ENCODE data around the gene AXIN2.

The AXIN2 gene, protein sequence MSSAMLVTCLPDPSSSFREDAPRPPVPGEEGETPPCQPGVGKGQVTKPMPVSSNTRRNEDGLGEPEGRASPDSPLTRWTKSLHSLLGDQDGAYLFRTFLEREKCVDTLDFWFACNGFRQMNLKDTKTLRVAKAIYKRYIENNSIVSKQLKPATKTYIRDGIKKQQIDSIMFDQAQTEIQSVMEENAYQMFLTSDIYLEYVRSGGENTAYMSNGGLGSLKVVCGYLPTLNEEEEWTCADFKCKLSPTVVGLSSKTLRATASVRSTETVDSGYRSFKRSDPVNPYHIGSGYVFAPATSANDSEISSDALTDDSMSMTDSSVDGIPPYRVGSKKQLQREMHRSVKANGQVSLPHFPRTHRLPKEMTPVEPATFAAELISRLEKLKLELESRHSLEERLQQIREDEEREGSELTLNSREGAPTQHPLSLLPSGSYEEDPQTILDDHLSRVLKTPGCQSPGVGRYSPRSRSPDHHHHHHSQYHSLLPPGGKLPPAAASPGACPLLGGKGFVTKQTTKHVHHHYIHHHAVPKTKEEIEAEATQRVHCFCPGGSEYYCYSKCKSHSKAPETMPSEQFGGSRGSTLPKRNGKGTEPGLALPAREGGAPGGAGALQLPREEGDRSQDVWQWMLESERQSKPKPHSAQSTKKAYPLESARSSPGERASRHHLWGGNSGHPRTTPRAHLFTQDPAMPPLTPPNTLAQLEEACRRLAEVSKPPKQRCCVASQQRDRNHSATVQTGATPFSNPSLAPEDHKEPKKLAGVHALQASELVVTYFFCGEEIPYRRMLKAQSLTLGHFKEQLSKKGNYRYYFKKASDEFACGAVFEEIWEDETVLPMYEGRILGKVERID

DNA sequence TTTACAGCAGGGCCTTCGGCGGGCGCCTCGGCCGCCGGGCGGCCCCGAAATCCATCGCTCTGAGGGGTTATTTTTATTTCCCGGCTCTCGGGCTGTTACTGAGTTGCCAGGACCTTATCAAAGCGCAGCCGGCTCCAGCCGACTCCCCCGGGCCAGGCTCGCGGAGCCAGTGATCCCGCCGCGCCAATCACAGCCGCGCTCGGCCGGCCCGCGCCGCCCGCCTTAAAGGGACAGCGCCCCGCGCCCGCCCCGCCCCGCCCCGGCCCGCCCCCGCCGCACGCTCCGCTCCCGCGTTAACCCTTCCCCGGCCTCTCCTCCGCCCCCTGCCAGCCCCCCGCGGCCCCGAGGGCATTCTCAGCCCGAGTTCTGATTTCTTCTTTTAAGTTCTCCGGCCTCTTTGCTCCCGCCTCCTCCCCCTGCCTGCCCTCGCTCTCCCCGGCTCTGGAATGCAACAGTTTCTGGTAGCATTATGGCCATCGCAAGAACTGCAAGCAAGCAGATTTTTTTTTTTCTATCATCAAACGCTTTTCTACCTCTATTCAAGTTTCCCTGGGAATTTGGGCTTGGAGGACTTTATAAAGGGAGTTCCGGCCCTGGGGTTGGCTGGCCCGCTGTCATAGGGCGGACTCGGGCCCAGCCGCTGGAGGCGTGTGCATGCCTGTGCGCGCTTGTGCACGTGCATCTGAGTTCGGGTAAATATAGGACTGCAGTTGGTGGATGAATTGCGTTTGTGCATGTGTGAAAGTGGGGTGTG lies at the start of gene AXIN2:
AXIN2 (minus strand) TSS at position 197 of the 754 bp plus-strand sequence. CDS start 3,028 bp downstream, outside the sequence.
- DNase-seq = peak; percentile 79

DNA sequence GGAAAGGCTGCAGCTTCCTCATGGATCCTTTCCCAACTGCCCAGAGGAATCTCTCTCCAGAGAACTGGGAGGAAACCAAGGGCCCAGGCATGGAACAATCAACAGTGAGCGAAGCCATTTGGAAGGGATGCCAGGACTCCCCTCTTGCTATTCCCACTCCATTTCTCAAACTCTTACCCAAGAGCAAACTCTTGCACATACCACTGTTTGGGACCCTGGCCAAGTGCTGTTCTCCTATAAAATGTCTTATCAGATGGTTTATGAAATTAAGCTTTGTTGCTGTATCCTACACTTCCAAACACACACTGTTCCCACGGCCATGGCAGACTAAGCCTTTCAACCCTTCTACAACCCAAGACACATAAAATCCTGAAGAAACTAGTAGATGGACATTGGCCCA lies 48.3 kb upstream of the AXIN2 start:
- no peak for DNase-seq

DNA sequence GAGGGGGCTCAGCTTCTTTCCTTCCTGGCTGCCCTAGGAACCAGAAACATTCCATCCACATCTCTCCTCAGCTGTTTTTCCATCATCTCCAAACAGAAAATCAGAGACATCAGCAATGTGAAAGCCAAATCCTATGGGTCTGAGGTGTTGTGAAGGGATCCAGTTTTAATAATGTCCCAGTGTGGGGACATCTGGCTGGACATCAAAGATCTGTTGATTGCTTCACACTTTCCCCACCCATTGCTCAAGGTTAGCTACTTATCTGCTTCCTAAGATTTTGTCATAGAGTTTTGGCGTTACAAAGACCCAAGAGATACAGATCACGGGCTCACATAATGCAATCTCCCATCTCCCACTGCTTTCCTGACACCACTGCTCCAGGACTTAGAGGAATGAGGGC lies 47.8 kb upstream of the AXIN2 start:
- no peak for DNase-seq

DNA sequence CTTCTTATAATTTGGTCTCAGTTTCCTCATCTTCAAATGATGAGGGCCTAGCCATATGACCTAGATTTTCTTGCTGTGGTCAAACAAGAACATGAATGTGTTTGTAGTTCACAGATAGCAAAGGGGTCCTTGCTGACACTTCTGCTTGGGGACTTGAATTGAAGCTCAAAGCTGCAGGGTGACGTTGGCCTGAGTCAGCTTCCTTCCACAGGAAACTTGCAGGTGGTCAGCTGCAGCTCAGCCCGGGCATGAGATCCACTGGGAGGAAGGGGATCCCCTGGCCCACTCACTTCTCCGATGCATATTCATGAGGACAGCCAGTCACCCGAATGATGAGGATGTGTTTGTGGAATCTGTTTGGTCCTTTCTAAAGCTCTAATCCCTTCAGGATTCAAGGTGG lies 42.6 kb upstream of the AXIN2 start:
- no peak for DNase-seq

DNA sequence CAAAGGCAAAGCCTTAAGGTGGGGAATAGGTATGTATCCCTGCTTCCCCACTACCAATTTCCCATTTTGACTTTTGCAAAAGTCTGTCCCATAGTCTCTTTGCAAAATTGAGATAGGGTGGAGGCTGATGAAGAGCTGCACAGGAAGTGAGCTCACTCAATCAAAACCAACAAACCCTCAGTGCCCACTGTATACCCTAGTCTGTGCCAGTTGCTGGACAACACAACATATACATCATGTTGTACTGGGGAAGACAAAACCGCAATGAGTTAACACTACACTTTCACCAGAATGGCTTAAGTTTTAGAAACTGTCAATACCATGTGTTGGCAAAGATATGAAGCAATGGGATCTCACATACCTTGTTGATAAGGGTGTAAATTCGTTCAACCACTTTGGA lies 40.4 kb upstream of the AXIN2 start:
- DNase-seq = no peak

DNA sequence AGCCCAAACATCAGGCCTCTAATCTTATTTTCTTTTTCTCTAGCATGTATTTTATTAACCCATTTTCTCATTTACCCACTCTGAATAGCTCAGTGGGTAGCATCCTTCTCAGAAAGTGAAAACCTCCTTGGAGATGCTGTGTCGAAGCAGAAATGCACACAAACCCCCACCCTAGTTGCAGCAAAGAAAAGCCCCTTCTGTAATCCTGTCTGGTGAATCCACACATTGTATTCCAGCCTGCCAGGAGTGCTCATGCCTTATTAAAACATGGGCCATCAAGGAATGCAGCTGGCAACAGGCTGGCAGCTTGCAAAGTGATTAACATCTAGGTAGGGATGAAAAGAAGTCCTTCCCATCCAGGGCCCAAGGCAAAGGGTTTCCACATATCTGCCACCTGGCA lies 39.7 kb upstream of the AXIN2 start:
- DNase-seq = no peak

DNA sequence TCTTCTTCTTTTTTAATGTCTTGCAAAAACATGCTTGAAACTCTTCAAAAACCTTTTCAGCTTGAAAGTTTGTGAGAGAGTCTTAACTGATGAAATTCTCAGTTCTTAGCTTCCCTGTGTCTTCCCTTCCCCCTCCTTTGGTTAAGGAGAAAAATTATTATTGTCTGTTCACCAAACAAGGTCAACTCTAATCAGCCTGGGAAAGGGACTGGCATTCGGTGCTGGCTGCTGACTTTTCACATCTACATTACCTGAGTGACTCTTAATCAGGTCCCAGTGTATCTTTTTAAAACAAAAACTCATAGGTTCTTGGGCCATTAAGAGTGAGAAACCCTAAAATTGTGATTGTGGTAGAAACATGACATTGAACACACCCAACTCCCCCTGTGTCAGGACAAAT lies 39.1 kb upstream of the AXIN2 start:
- no peak for DNase-seq

DNA sequence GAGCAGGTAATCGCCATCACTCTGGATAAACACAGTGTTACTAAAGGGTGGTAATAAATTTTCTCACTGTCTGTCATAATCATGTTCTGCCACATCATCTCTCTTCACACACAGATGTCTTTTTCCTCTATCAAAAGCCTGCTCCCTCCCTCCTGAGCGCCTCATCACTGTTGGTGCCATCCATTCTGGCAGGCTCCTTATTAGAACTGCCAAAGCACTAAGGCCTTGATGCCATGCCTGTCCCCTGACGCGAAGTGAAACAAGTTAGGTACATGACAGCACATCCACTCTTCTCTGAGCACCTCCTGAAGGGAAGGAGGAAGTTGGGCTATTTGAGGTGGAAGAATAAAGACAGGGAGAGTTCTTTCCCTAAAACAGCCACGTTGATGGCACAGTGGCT lies 38.2 kb upstream of the AXIN2 start:
- DNase-seq = no peak

DNA sequence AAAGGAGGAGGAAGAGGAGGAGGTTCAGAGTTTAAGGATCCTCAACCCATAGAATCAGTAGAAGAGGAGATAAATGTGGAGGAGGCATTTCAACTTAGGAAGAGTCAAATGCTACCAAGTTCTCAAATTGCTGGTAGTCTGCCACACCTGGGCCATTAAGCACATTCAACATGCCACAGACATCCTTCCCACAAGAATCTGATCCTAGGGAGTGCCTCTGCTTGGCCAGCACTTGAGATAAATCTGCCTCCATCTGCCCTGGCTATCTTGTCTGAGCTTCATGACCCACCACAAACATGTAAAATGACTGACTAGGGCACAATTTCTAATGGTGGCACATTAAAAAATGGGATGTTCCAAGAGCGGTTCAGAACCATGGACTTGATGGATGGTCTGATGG lies 37.3 kb upstream of the AXIN2 start:
- no peak for DNase-seq

DNA sequence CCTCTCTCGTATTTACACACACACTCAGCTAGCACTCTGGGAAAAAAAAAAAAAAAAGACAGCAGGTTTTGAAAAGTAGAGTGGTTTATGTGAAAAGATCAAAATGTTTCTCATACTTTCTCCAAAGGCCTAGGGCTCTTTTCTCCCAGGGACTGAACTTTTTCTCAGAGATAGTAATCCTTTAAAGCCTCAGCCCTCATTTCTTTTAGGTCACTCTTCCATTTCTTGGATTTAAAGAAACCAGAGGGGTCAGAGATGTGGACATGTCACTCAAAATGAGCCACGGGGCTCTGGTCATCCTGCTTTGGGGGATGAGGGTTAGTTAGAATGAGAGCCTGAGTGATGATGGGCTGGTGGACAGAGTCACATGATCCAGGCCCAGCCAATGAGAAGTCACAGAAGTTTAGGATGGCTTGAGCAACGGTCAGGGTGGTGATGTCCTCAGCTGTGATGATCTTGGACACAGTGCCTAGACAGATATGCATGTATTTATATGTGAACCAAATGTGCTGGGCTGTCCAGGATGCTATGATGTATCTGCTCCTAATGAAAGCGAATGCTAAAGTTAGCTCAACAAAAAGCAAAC lies 33.7 kb upstream of the AXIN2 start:
- no peak for DNase-seq

DNA sequence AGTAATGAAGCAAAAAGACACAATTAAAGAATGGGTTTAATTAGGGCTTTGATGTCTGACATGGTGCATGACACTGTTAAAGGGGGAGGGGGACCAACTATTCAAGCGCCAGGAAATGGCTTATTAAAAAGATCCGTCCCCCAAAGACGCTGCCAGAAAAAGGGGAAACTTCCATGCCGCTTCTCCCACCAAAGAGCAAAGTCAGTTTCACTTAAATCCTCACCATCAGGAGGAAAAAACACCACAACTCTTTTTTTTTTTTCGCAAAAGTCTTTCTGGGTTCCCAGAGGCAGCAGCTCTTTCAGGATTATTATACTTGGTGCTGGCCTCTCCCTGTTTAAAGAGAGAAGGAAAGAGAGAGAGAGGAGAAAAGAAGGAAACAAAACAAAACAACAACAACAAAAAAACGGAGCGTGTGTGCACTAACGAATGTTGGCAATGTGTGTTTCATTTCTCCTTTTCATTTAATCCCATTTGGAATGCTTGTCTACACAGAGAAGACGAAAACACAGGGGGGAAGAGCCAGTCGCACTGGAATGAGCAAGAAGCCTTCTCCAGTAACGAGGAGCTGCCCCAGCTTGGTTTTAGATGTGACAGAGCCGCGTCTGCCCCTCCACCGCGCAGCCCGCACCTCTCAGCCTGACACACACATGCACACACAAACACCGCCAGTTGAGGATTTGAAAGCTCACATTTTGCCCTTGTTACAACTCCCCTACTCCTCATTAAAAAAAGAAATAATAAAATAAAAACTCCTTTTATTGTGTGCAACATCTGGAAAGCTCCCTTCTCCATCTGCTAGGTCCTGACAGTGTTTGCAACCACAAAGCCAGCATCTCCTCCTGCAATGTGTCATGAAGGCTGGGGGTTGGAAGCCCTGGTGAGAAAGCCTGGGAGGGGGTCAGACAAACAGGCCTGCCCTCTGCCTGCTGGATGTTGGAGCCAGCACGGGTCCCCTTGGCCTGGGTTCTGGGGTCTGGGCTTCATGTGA lies 32.7 kb upstream of the AXIN2 start:
- DNase-seq = no peak

DNA sequence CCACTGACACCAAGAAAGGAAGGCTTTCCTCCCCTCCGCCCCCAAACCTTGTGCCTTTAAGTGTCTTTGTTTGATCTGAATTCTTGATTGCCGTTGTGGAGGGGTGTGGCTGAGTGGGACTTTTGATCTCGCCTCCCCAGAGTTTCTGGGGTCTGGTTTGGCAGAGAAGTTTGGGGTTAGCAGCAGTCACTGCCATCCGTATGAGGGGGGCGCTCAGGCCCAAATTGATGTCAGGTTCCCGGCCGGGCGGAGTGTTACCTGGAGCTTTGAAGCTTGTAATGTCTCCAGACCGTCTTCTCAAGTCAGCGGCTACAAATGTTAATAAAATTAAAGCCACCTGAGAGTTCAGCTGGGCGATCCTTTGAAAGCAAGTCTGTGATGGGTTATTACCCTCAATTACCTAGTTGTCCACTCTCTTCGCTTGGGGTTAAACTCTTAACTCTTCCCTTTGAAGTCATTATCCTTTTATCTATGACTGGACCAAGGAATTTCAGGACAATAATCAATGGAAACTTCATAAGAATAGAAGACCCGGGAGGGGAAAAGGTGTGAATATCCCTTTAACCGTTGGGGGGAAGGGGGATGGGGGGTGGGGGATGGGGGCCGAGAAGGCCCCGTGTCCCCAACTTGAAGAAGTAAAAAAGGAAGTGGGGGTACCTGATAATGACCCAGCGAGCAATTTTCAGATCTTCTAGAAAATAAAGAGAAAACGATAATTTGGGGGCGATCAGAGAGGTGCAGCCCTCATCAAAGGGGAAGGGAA lies 31.8 kb upstream of the AXIN2 start:
- DNase-seq = no peak

DNA sequence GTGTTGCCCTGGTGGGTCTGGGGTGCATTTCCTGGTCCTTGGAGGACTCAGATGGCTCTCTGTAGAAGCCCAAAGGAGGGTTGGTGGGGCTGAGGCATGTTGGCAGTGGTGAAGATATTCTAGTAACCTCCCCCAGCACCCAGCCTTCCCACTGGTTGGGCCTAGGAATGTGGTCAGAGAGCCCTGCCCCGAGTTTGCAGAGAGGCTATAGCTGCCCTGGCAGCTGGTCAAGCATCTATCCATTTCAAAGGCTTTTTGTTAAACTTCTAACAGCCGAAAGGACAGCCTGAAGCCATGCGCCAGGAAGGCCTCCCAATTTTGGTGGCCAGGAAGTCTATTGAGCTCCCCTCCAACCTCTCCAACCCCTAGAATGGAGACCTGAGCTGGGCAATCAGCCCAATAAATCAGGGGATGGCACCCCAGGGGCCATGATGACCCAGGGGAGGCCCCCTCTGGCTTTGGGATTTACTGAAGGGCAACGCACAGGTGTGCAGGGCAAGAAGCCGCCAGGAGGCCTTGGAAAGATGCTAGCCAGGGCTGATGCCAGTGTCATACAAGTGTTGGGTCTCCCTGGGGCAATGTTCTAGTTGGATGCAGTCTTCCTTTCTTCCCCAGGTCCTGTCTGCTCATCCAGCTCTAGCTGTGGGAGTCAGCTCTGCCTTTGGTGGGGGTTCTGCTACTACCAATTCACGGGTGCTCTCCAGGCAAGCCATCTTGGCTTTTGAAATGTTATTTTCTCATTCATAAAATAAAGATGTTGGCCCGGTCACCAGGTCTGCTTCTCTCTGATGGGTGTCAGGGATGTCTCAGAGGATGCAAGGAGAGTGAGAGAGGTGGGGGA lies 30.9 kb upstream of the AXIN2 start:
- no peak for DNase-seq

DNA sequence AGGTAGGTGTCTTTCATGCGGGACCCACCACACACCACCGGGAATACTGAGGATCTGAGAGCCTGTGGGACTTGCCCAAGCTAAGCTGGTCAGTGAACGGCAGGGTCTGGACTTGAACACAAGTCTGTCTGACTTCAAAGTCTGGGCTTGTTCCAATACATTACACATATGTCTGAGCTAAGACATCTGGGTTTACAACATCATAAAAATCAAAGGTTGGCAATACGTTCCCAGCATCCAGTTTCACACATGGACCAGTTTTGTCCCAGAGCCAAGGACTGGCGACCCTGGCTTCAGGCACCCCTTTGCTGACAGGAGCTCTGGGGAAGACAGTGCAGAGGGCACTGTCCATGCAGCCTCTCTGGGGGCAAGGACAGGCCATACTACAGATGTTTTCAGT lies 27.9 kb upstream of the AXIN2 start:
- DNase-seq = no peak

DNA sequence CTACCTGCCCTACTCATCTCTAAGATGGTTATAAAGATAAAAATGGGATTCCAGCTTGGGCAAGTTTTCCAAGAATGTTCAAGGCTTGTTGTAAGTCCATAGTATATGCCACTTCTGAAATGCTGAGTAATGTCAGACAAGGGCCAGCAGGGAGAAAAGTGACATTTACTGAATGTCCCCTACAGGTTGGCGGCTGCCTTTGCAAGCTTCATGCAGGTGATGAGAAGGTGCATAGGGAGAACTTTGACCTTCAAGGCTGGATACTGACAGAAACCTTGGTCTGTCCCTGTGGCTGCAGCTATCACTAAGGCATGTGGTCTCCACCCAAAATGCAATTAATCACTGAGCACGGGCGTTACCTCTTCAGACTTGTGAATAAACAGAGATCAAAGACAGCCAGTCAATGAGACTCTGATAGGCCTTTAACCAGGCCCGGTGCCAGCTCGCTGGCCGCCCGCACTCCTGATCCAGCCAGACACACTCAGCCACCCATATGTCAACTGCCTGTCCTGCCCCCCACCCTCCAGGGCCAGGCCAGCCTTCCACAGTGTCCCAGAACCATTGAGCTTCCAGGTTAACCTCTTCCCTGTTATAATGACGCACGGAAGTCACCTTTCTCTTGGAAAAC lies 26.8 kb upstream of the AXIN2 start:
- peak; percentile 33 for DNase-seq

DNA sequence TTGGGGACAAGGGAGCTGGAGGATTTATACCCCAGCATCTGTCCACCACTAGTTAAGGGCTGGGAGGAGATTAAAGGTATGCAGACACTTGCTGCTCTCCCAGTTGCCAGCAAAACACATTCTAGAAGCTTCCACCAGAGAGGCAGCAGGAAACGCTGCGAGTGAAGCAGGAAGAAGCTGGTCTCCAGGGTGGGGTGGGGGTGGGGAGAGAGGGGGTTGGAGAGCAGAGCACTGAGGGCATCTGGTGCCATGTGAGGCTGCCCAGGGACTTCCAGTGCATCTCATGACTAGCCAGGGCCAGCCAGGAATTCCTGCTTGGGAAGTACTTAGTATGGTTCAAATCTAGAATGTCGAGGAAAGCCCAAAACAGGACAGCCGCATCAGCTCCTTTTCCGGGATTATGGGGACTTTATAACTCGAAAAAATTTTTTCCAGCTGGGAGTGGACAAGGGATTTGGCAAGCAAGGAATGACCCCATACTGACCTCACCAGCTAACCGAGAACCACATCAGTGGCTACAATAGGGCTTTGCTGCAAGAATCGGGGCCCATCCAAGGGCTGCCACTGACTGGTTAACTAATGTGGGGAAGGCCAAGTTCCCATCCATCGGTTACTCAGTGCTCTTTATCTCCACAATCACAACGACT lies 26.2 kb upstream of the AXIN2 start:
- DNase-seq = no peak

DNA sequence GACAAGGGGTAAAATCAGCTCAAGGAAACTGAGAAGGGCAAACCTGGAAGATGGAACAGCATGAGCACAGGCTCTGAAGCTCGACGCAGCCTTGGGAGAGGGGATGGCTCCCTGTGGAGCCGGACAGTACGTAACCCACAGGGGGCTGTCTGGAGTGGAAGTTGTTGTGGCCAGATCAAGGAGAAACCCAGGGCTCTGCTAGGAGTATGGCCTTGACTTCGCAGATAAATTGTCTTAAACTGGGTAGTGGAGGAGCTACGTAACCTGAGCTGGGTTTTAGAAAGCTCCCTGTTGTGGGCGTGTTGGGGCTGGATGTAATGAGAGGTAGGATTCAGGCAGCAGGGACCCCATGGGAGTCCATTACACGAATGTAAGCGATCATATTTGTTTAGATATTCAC lies 25.5 kb upstream of the AXIN2 start:
- DNase-seq = no peak

DNA sequence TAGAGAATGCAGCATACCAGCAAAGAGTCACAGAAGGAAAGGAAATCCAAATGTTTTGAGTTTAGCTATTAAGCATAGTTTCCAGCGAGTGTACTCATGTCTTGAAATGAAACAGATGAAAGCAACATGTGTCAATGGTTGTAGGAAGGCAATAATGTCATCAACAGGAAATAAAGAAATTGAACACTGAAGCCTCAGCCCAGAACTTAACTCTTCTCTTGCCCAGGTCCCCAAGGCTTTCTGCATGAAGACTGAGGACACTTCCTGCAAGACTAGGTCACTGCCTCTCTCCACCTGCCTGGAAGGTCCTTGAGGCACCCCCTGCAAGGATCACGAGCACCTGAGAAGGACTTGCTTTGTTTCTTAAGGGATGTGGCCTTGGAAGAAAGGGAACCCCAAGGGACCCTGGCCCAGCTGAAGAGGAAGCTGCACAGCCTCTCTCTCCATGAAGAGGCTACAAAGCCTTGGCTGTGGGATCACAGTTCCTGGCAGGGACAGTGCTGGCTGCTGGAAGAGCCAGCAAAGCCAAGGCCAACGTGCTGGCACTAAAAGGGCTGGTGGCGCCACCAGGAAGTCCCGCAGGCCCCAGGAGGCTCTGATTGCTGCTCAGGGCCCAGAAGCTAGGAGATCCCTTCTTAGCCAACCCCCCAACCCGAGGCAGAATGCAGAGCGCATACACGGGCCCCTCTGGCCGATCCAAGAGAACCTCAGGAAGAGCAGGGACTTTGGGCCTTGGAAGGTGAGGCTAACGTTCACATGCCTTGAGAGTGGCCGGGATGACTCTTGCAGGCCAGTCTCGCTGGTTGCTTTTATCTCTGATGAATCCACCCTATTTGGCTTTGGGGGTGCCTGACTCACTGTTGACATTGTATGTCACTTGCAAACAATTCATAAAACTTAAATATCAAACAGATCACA lies 23.4 kb upstream of the AXIN2 start:
- DNase-seq = no peak

Data from COR-L47 (cell line).